Measurements from ENCODE around the gene KATNAL2.
"Not testable (repeated sequence)": the region's sequence is repeated elsewhere in the genome, so short reads cannot be mapped to it uniquely, and the experiment has no call there.

- TF ChIP-seq ATF1 (CRISPR knock-in tag; IDR thresholded peaks at IDR 0.05); CTCF (IDR thresholded peaks at IDR 0.05): not testable (repeated sequence)
Measured at GRCh38 chr18:46966266-46966665, 48.9 kb downstream of the KATNAL2 start.

Data from WTC11 (cell line).